DLD1 (cell line): ENCODE measurements around the gene ZSCAN10.

ENCODE experiments used
- in situ Hi-C: cut with HindIII; loops from 2 replicates; pipeline ENCODE4 v1.10.0; 2017; ENCODE audit warnings: low sequenced_read_pairs

Gene ZSCAN10

GRCh38 chr16:3134338-3135125 lies 35.4 kb upstream of the ZSCAN10 start, which contains the start of gene ZNF213:
Gene ZNF213 (plus strand): TSS chr16:3135029. CDS start chr16:3137281, 2,252 bp downstream.
- in situ Hi-C loops, result no loop called here

DNA sequence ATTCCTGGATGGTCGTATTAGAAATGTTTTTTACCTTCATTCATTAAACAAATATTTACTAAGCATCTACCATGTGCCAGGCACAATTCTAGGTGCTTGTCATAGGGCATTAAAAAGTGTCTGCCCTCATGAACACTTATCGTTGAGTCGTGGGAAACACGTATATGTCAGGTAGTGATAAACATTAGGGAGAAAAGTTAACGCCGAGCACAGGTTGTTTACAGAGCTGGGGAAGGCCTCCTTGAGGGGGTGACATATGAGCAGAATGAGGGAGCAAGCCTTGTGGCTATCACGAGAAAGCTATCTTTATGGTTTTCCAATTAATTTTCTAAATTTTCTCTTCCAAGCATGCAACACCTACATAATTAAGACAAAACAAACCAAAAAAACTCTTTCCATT lies 34.8 kb upstream of the ZSCAN10 start:
- in situ Hi-C loops, result no loop called here

- in situ Hi-C loops, result no loop called here
Observed at GRCh38 chr16:3131755-3132377, 32.8 kb upstream of the ZSCAN10 start.

GRCh38 chr16:3129137-3130131 lies 30.3 kb upstream of the ZSCAN10 start:
- in situ Hi-C loops, result no loop called here

GRCh38 chr16:3127745-3128144 lies 28.7 kb upstream of the ZSCAN10 start:
- in situ Hi-C loops, result no loop called here

DNA sequence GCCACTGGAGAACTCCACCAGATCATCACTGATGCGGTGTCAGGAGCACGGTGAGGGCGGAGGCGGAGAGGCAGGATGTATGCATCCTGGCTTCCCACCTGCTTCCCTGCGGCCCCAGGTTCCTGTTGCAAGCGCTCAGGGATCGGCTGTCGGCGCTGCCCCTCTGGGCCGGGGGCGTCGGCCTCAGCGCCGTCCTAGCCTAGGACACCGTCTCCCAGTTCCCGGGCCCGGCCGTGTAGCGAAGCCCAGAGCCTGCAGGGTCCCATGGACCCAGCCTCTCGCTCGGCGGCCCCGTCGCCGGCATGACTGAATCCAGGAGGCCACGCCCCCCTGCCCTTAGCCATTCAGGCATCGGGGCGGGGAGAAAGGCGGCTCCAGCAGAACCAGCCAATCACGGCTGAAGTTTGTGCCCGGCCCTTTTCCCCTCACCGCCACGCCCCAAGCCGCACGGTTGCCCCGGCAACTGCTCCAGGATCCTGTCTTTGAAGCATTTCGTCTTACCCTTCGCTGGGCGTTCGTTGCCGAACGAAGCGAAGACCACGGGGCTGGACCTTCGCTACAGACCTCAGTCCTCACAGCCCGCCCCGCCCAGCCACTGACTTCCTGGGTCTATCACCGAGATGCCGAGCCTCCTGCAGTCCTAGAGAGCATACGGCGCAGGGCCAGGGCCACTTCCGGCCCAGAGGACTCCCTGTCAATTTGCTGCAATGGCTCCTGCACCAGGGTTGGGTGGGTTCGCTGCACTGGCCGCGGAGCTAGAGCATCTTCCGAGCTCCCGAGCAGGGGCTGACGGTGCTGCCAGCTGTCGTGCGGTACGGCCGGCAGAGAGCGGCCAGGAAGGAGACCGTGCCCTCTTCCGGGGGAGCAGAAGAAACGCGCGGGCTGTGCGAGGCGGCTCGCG lies 25.1 kb upstream of the ZSCAN10 start:
- in situ Hi-C loops, result no loop called here

GRCh38 chr16:3122926-3123570 lies 24.0 kb upstream of the ZSCAN10 start:
- in situ Hi-C loops, result no loop called here

DNA sequence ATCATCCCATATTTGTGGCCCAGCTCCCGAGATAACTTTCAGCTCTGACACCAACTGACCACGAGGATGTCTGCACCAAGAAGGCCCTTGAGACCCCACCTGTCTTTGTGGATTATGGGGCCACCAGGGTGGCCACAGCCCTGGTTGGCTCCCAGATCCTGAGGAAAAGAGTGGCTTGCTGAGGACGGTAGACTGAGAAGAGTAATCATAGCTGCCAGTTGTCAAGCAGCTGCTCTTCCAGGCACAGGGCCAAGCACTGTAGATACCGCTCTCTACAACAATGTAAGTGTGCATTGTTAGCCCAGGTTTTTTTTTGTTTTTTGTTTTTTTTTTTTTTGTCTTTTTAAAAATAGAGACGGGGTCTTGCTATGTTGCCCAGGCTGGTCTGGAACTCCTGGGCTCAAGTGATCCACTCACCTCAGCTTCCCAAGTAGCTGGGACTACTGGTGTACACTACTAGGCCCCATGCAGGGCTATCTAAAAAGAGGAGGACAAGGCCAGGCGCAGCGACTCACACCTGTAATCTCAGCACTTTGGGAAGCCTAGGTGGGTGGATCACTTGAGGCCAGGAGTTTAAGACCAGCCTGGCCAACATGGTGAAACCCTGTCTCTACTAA lies 22.9 kb upstream of the ZSCAN10 start:
- in situ Hi-C loops, result no loop called here

DNA sequence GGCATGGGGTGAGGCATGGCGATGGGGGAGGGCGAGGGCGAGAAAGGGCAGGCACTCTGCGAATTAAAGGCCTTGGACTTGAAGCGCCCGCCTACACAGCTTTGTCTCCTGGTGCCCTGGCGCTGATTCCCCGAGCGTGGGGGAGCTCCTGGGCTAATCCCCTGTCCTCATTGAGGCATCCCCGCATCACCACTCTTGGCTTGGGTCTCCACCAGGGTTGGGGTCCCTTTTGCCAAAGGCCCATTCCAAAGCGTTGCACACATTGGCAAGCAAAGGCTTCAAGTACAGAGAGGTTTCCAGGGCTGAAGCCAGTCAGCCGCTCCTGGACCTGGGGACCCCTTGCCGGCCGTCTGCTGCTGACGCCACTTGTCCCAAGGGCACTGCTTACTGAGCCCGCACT lies 21.3 kb upstream of the ZSCAN10 start:
- in situ Hi-C loops, result no loop called here

DNA sequence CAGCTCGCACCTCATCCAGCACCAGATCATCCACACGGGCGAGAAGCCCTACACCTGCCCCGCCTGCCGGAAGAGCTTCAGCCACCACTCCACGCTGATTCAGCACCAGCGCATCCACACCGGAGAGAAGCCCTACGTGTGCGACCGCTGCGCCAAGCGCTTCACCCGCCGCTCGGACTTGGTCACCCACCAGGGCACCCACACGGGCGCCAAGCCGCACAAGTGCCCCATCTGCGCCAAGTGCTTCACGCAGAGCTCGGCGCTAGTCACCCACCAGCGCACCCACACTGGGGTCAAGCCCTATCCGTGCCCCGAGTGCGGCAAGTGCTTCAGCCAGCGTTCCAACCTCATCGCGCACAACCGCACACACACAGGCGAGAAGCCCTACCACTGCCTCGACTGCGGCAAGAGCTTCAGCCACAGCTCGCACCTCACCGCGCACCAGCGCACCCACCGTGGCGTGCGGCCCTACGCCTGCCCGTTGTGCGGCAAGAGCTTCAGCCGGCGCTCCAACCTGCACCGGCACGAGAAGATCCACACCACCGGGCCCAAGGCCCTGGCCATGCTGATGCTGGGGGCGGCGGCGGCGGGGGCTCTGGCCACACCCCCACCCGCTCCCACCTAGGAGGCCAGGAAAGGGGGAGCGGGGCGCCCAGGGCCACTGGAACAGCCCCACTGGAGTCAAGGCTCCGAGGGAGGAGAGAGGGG lies 20.8 kb upstream of the ZSCAN10 start:
- in situ Hi-C loops, result no loop called here

DNA sequence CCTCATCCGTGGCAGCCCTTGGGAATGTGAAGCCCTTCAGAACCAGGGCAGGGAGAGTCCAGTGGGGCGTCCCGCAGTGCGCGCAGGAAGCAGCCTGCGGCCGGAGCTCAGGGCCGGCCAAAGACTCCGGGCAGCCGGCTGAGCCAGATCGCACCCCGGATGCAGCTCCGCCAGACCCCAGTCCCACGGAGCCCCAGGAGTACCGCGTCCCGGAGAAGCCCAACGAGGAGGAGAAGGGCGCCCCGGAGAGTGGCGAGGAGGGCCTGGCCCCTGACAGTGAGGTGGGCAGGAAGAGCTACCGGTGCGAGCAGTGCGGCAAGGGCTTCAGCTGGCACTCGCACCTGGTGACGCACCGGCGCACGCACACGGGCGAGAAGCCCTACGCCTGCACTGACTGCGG lies 20.2 kb upstream of the ZSCAN10 start:
- in situ Hi-C loops, result no loop called here

DNA sequence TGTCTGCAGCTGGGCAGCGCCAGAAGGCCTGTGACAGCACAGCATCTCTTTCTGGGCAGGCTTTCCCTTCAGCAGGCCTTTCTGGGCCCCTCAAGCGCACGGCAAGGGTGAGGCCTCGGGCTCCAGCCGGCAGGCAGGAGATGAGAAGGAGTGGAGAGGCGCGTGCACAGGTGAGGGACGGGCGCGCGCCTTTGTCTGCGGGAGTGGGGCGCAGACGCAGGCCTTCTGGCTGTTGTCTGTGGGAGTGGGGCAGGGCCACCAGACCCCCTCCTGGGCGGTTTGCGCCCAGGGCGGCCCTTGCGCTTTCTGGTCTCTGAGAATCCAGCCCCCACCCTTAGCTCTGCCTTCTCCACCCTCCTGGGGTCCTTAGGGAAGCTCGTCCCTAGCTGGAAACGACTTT lies 19.8 kb upstream of the ZSCAN10 start:
- in situ Hi-C loops, result no loop called here

DNA sequence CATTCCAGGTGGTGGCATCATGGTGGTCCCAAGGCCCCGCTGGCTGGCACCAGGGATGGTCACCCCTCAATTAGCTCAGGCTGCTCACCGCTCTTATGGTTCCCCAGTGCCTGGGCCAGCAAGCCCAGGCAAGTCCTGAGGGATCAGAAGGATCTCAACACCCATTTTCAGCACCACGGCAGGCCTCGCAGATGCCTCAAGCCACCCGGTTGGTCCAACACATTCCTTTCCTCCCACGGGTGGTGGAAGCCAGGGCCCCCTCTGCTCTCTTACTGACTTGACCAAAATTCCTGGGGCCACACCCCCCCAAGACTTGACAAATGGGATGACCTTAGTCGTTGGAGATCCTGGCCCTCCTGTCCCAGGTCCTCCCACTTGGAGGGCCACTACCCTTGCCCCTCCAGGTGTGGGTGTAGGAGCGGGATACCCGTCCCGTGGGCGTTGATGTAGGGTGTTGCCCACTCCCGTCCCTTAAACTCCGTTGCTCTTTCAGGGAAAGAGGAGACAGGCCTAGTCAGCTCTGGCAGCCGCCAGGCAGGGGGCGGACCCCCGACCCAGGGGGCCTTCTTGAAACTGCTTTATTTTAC lies 19.2 kb upstream of the ZSCAN10 start:
- in situ Hi-C loops, result no loop called here

- in situ Hi-C loops, result no loop called here
Observed at GRCh38 chr16:3115561-3115960, 16.5 kb upstream of the ZSCAN10 start.

DNA sequence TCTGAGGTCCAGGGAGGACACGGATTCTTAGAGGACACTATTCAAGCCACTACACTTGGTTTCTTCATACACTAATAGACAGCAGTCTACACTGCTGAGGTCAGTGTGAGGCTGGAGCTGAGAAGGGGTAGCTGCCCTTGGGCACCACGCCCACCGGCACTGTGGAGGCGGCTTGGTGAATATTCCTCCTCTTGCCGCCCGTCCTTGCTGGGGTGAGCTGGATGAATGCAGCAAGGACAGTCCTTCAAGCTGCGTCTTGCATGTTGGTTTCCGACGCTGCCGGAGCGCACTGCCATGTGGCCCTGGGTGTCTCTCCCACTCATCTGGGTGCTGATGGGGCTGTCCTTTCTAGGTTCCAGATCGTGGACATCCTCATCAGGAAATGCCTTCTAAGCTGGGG lies 15.9 kb upstream of the ZSCAN10 start:
- in situ Hi-C loops, result no loop called here

DNA sequence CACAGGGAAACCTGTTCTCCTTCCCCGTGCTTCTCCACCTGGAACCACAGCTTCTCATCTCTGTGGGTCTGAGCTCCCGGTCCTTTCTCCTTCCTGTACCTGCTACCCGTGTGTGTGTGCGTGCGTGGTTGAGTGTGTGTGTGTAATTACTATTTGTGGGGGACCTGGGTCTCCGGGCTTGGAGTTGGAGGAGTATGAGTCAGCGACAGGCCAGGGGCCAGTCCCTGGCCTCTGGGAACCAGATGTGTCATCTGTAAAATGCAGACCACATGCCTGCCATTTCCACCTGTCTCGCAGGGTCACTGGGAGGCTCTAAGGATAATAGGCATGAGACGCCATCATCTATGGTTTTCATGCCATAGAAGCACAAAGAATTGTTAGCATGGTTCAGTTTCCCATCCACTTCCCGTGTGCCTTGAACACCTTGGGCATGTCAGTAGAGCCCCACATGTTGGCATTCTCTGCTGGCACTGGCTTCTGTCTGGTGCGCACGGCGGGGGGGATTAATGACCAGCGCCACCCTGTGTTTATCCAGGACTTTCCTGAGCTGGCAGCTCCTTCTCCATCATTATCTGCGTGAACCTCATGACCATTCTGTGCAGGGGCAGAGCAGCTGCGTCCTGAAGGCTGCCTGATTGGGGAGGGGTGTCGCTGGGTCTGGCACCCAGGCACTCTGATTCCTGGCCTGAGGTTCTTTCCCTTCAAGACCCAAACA lies 14.8 kb upstream of the ZSCAN10 start:
- in situ Hi-C loops, result no loop called here

DNA sequence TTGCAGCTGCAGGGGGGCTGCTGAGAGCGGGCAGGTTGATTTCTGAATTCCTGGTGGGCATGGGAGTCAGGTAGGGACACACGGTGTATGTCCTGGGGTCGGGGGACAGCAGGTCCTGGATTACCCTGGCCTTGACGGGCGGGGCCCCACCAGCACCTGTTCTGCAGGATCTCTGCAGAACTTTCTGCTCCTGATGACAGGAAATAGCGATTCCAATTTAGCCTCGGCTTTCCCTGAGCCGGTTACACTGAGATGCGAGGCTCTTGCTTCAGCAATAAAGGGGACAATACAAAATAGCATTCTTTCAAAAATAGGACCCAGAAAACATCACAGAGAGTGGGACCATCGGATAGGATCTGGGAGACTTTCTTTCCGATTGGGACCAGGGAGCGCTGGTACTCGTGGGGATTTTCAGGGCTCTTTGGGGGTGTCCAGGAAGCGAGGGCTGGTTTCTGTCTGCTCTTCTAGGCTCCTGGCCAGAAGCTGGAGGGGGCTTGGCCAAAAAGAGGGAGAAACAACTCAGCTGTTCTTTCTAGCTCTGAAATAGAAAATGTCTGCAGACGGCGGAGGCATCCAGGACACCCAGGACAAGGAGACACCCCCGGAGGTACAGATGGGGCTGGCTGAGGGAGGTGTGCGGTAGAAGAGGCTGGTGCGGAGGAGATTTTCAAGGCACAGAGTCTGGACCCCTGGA lies 13.9 kb upstream of the ZSCAN10 start:
- in situ Hi-C loops, result no loop called here
